ENCODE data around the gene CABP1. TPM values are rescaled to one million over a fixed set of nuclear protein-coding genes. Genes with fewer than 3 reads are reported as not detected.

CABP1 gene
- polyA plus RNA-seq, 1 donor (not counting 4 experiments of a cell fraction or from before 2014, with no cell fraction given), result 0.04 TPM

DNA sequence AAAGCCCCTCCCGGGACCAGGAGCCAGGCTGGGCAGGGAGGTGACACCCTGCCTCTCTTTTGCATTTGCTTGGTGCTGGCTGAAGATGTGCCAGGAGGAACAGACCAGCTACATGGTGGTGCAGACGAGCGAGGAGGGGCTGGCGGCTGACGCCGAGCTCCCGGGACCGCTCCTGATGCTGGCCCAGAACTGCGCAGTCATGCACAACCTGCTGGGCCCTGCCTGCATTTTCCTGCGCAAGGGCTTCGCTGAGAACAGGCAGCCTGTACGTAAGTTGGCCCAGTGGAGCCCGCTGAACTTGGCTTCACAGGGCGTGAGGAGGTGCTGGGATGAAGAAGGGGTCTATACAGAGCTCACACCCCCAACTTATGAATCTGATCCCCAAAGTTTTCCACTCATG lies 15.6 kb downstream of the CABP1 start:
- no peak for TF ChIP-seq EZH2 (IDR thresholded peaks at IDR 0.05; ENCODE audit: low read length)
- TF ChIP-seq CTCF (optimal IDR thresholded peaks at IDR 0.05 in 1 of 3, IDR thresholded peaks at IDR 0.05 in 1 of 3, conservative IDR thresholded peaks at IDR 0.05 in 1 of 3; ENCODE audit: extremely low read depth in 1 of 3, insufficient read depth in 2 of 3, low read length in 3 of 3), result no peak
- Histone ChIP-seq H3K27ac (ENCODE audit: control insufficient read depth, insufficient read depth, low read length) (no peak overlapping the region), H2AFZ (ENCODE audit: control insufficient read depth, low read length) (no peak overlapping the region), H4K20me1 (ENCODE audit: control insufficient read depth, extremely low read depth, insufficient read depth, low read length) (no peaks in the 10 kb centered on the region), H3K36me3 (ENCODE audit: control insufficient read depth in 2 of 2, extremely low read depth in 1 of 2, insufficient read depth in 2 of 2, low read length in 2 of 2) (no peaks in the 10 kb centered on the region), H3K4me1 (ENCODE audit: control insufficient read depth, extremely low read depth, insufficient read depth, low read length) (no peaks in the 10 kb centered on the region), H3K4me3 (ENCODE audit: control insufficient read depth in 2 of 3, extremely low read depth in 1 of 3, insufficient read depth in 2 of 3, low read depth in 1 of 3, low read length in 3 of 3) (no peak overlapping the region), H3K9ac (ENCODE audit: control insufficient read depth, extremely low read depth, insufficient read depth, low read length) (no peak overlapping the region), H3K9me3 (ENCODE audit: control insufficient read depth, low read depth, low read length) (no peaks in the 10 kb centered on the region), H3K9me1 (ENCODE audit: control insufficient read depth, extremely low read depth, insufficient read depth, low read length) (no peaks in the 10 kb centered on the region), H3K27me3 (ENCODE audit: control insufficient read depth, extremely low read depth, insufficient read depth, low read length) (peaks cover 22% of the 10 kb centered on the region), H3K4me2 (ENCODE audit: control insufficient read depth, extremely low read depth, insufficient read depth, low read depth, low read length) (no peak overlapping the region), H3K79me2 (ENCODE audit: control insufficient read depth, insufficient read depth, low read length) (no peaks in the 10 kb centered on the region)
- dilution Hi-C loops (cut with MboI; ENCODE audit: extremely low pct_ligation_motif_present, low sequenced_read_pairs), result no loop called here
- FAIRE-seq (no peak), DNase-seq (ENCODE audit: low read depth, low spot score) (no peak)

GRCh38 chr12:120658286-120659150 lies 18.1 kb downstream of the CABP1 start:
- Histone ChIP-seq H3K79me2 (ENCODE audit: control insufficient read depth, insufficient read depth, low read length) (no peaks in the 10 kb centered on the region), H3K27ac (ENCODE audit: control insufficient read depth, insufficient read depth, low read length) (no peak overlapping the region), H3K4me1 (ENCODE audit: control insufficient read depth, extremely low read depth, insufficient read depth, low read length) (no peaks in the 10 kb centered on the region), H4K20me1 (ENCODE audit: control insufficient read depth, extremely low read depth, insufficient read depth, low read length) (no peaks in the 10 kb centered on the region), H3K27me3 (ENCODE audit: control insufficient read depth, extremely low read depth, insufficient read depth, low read length) (peaks cover 10% of the 10 kb centered on the region), H3K9me1 (ENCODE audit: control insufficient read depth, extremely low read depth, insufficient read depth, low read length) (no peaks in the 10 kb centered on the region), H3K9me3 (ENCODE audit: control insufficient read depth, low read depth, low read length) (no peaks in the 10 kb centered on the region), H3K9ac (ENCODE audit: control insufficient read depth, extremely low read depth, insufficient read depth, low read length) (no peak overlapping the region), H3K4me2 (ENCODE audit: control insufficient read depth, extremely low read depth, insufficient read depth, low read depth, low read length) (no peak overlapping the region), H3K36me3 (ENCODE audit: control insufficient read depth in 2 of 2, extremely low read depth in 1 of 2, insufficient read depth in 2 of 2, low read length in 2 of 2) (no peaks in the 10 kb centered on the region), H2AFZ (ENCODE audit: control insufficient read depth, low read length) (no peak overlapping the region), H3K4me3 (ENCODE audit: control insufficient read depth in 2 of 3, extremely low read depth in 1 of 3, insufficient read depth in 2 of 3, low read depth in 1 of 3, low read length in 3 of 3) (no peak overlapping the region)
- dilution Hi-C loops (cut with MboI; ENCODE audit: extremely low pct_ligation_motif_present, low sequenced_read_pairs), result no loop called here
- FAIRE-seq, result no peak
- TF ChIP-seq EZH2 (IDR thresholded peaks at IDR 0.05; ENCODE audit: low read length), result no peak
- TF ChIP-seq CTCF (optimal IDR thresholded peaks at IDR 0.05 in 1 of 3, IDR thresholded peaks at IDR 0.05 in 1 of 3, conservative IDR thresholded peaks at IDR 0.05 in 1 of 3; ENCODE audit: extremely low read depth in 1 of 3, insufficient read depth in 2 of 3, low read length in 3 of 3), result no peak
- DNase-seq (ENCODE audit: low read depth, low spot score), result no peak
